Skeletal muscle cell (primary cell): ENCODE data around the gene NMNAT2.
A peak's percentile ranks its signal among the peaks of the same experiment; 100 is the strongest.

Experiments
- DNase-seq: peaks from one replicate; pipeline ENCODE4 v3.0.0-alpha.2; 2010; ENCODE audit warnings: low read depth
- H3K4me3 ChIP-seq: 2 replicates; pipeline ENCODE4 v1.5.1; 2011; ENCODE audit warnings: low read depth, mild to moderate bottlenecking, control low read depth, low read length, moderate library complexity

Gene NMNAT2

GRCh38 chr1:183231545-183231944, 186.6 kb downstream of the NMNAT2 start:
- H3K4me3 ChIP-seq = no peak overlapping the region

GRCh38 chr1:183230413-183230812, 187.8 kb downstream of the NMNAT2 start:
- H3K4me3 ChIP-seq = no peak overlapping the region
- DNase-seq = no peak

More at GRCh38 chr1:183231545-183231944, 186.6 kb downstream of the NMNAT2 start:
- DNase-seq = no peak

GRCh38 chr1:183228347-183229220, 189.6 kb downstream of the NMNAT2 start:
- H3K4me3 ChIP-seq = no peak overlapping the region
- DNase-seq = no peak

- DNase-seq = no peak
- no peak overlapping the region for H3K4me3 ChIP-seq
Observed at GRCh38 chr1:183227422-183228346, 190.5 kb downstream of the NMNAT2 start.

- no peak for DNase-seq
- no peak overlapping the region for H3K4me3 ChIP-seq
Observed at GRCh38 chr1:183226963-183227362, 191.2 kb downstream of the NMNAT2 start.

GRCh38 chr1:183226361-183226760, 191.8 kb downstream of the NMNAT2 start:
- no peak overlapping the region for H3K4me3 ChIP-seq
- no peak for DNase-seq

GRCh38 chr1:183223467-183223866, 194.7 kb downstream of the NMNAT2 start:
- DNase-seq = no peak
- H3K4me3 ChIP-seq = no peak overlapping the region

- no peak overlapping the region for H3K4me3 ChIP-seq
- no peak for DNase-seq
Observed at GRCh38 chr1:183222909-183223308, 195.3 kb downstream of the NMNAT2 start.

- no peak overlapping the region for H3K4me3 ChIP-seq
- DNase-seq = no peak
Observed at GRCh38 chr1:183219616-183220009, 198.6 kb downstream of the NMNAT2 start.

GRCh38 chr1:183218971-183219615, 199.1 kb downstream of the NMNAT2 start:
- no peak for DNase-seq
- H3K4me3 ChIP-seq = no peak overlapping the region

- no peak for DNase-seq
- no peak overlapping the region for H3K4me3 ChIP-seq
Observed at GRCh38 chr1:183218027-183218618, 200.1 kb downstream of the NMNAT2 start.

- H3K4me3 ChIP-seq = no peak overlapping the region
- DNase-seq = no peak
Observed at GRCh38 chr1:183215936-183216335, 202.2 kb downstream of the NMNAT2 start.

GRCh38 chr1:183215076-183215720, 203.0 kb downstream of the NMNAT2 start:
- DNase-seq = no peak
- H3K4me3 ChIP-seq = no peak overlapping the region

- no peak overlapping the region for H3K4me3 ChIP-seq
- DNase-seq = no peak
Observed at GRCh38 chr1:183214021-183214970, 203.9 kb downstream of the NMNAT2 start.

GRCh38 chr1:183212870-183213269, 205.3 kb downstream of the NMNAT2 start:
- DNase-seq = no peak

GRCh38 chr1:183210681-183211080, 207.5 kb downstream of the NMNAT2 start:
- no peak for DNase-seq
- no peak overlapping the region for H3K4me3 ChIP-seq

More at GRCh38 chr1:183212870-183213269, 205.3 kb downstream of the NMNAT2 start:
- no peak overlapping the region for H3K4me3 ChIP-seq

- DNase-seq = peak; percentile 62
Observed at GRCh38 chr1:183209533-183210158, 208.5 kb downstream of the NMNAT2 start.

More at GRCh38 chr1:183209533-183210158, 208.5 kb downstream of the NMNAT2 start:
- no peak overlapping the region for H3K4me3 ChIP-seq
